GM08714 (cell line): Measurements from ENCODE around the gene SLITRK1.

Experiments used
- H3K4me3 ChIP-seq: fragments of 200-500 bp; sonication (Bioruptor generic); 2 replicates; pipeline ENCODE4 v1.5.1; 2014; ENCODE audit warnings: mild to moderate bottlenecking, low read length, inconsistent platforms
- ZNF274 ChIP-seq: IDR thresholded peaks from 2 replicates; pipeline ENCODE4 v1.6.1; 2012; ENCODE audit warnings: mild to moderate bottlenecking, low read depth, low read length

SLITRK1 gene

GRCh38 chr13:83880275-83881139, 1.8 kb downstream of the SLITRK1 start:
- no peak overlapping the region for H3K4me3 ChIP-seq
- TF ChIP-seq ZNF274: no peak

- TF ChIP-seq ZNF274: no peak
- no peak overlapping the region; the same call in 1 of the 2 replicates for H3K4me3 ChIP-seq
Measured at GRCh38 chr13:83879431-83880171, 2.7 kb downstream of the SLITRK1 start.

- TF ChIP-seq ZNF274: no peak
Measured at GRCh38 chr13:83878691-83879430, 3.4 kb downstream of the SLITRK1 start.

GRCh38 chr13:83877651-83878355, 4.5 kb downstream of the SLITRK1 start:
- no peak for TF ChIP-seq ZNF274
- H3K4me3 ChIP-seq: no peak overlapping the region

More at GRCh38 chr13:83878691-83879430, 3.4 kb downstream of the SLITRK1 start:
- no peak overlapping the region; the same call in 1 of the 2 replicates for H3K4me3 ChIP-seq

- no peak for TF ChIP-seq ZNF274
- H3K4me3 ChIP-seq: no peak overlapping the region
Measured at GRCh38 chr13:83876546-83876945, 5.7 kb downstream of the SLITRK1 start.

GRCh38 chr13:83867708-83868107, 14.6 kb downstream of the SLITRK1 start:
- H3K4me3 ChIP-seq: no peak overlapping the region
- no peak for TF ChIP-seq ZNF274

- no peak overlapping the region for H3K4me3 ChIP-seq
- TF ChIP-seq ZNF274: no peak
Measured at GRCh38 chr13:83865161-83866137, 16.8 kb downstream of the SLITRK1 start.

GRCh38 chr13:83853771-83854170, 28.5 kb downstream of the SLITRK1 start:
- no peak for TF ChIP-seq ZNF274
- H3K4me3 ChIP-seq: no peak overlapping the region

GRCh38 chr13:83845106-83845505, 37.2 kb downstream of the SLITRK1 start:
- no peak overlapping the region for H3K4me3 ChIP-seq
- TF ChIP-seq ZNF274: no peak

- no peak overlapping the region for H3K4me3 ChIP-seq
- TF ChIP-seq ZNF274: no peak
Measured at GRCh38 chr13:83839146-83839545, 43.1 kb downstream of the SLITRK1 start.

- no peak overlapping the region for H3K4me3 ChIP-seq
- TF ChIP-seq ZNF274: no peak
Measured at GRCh38 chr13:83831796-83832195, 50.5 kb downstream of the SLITRK1 start.

GRCh38 chr13:83829810-83830209, 52.5 kb downstream of the SLITRK1 start:
- TF ChIP-seq ZNF274: no peak
- no peak overlapping the region for H3K4me3 ChIP-seq

- TF ChIP-seq ZNF274: no peak
- no peak overlapping the region for H3K4me3 ChIP-seq
Measured at GRCh38 chr13:83827338-83827737, 54.9 kb downstream of the SLITRK1 start.
